Skeletal muscle tissue (tissue), 4 donors: ENCODE results near the gene ANGPTL2. TPM values are rescaled to one million over a fixed set of nuclear protein-coding genes. Genes with fewer than 3 reads are reported as not detected.

ENCODE experiments used
- H3K27ac ChIP-seq: one replicate; pipeline ENCODE4 v1.7.0; 2013; ENCODE audit warnings: mild to moderate bottlenecking, low read depth, low read length, inconsistent platforms
- H3K27me3 ChIP-seq, 3 donors: one replicate each; pipeline ENCODE4 v1.7.0; 2013; ENCODE audit warnings: low read length in 3 of 3; ENCODE audit not compliant: control insufficient read depth in 3 of 3, insufficient read depth in 3 of 3
- H3K36me3 ChIP-seq, 3 donors: one replicate each; pipeline ENCODE4 v1.7.0; 2013; ENCODE audit warnings: low read length in 3 of 3; ENCODE audit not compliant: control insufficient read depth in 3 of 3, insufficient read depth in 3 of 3
- H3K4me1 ChIP-seq, 3 donors: one replicate each; pipeline ENCODE4 v1.7.0; 2013; ENCODE audit warnings: low read length in 3 of 3, mild to moderate bottlenecking in 3 of 3; ENCODE audit not compliant: control insufficient read depth in 3 of 3, insufficient read depth in 3 of 3
- H3K4me3 ChIP-seq, 3 donors: one replicate each; pipeline ENCODE4 v1.7.0; 2013; ENCODE audit warnings: low read length in 3 of 3
- H3K9ac ChIP-seq, 3 donors: one replicate each; pipeline ENCODE4 v1.7.0; 2013; ENCODE audit warnings: low read length in 3 of 3, mild to moderate bottlenecking in 3 of 3, moderate library complexity in 2 of 3, low read depth in 1 of 3
- H3K9me3 ChIP-seq, 3 donors: one replicate each; pipeline ENCODE4 v1.7.0; 2013; ENCODE audit warnings: low read length in 3 of 3; ENCODE audit not compliant: control insufficient read depth in 3 of 3
- total RNA-seq: library from RNA; depleted of rRNA; stranded (reverse); fragments of >200 nt; gene quantifications from one replicate; pipeline ENCODE4 v1.2.3, GENCODE V29; 2014
- donor health status: Osteomylitis.

The ANGPTL2 gene
- total RNA-seq, 1 donor from 2014 or later = 37.6 TPM

GRCh38 chr9:127099664-127100063, 22.8 kb downstream of the ANGPTL2 start:
- H3K9ac ChIP-seq = no peak overlapping the region
- H3K36me3 ChIP-seq = peaks cover 0 to 28% (median 22%) of the 10 kb centered on the region in 3 donors
- no peak overlapping the region for H3K4me3 ChIP-seq
- H3K27me3 ChIP-seq = no peaks in the 10 kb centered on the region
- H3K27ac ChIP-seq = no peak overlapping the region
- no peaks in the 10 kb centered on the region for H3K9me3 ChIP-seq
- peaks cover 17 to 24% (median 23%) of the 10 kb centered on the region in 3 donors for H3K4me1 ChIP-seq

GRCh38 chr9:127098916-127099553, 23.4 kb downstream of the ANGPTL2 start:
- no peak overlapping the region for H3K27ac ChIP-seq
- H3K27me3 ChIP-seq = no peaks in the 10 kb centered on the region
- no peaks in the 10 kb centered on the region for H3K9me3 ChIP-seq
- peaks cover 0 to 25% (median 24%) of the 10 kb centered on the region in 3 donors for H3K36me3 ChIP-seq
- no peak overlapping the region for H3K4me3 ChIP-seq
- H3K9ac ChIP-seq = no peak overlapping the region
- peaks cover 12 to 17% (median 17%) of the 10 kb centered on the region in 3 donors for H3K4me1 ChIP-seq

GRCh38 chr9:127097683-127098082, 24.8 kb downstream of the ANGPTL2 start:
- peaks cover 6 to 12% (median 7%) of the 10 kb centered on the region in 3 donors for H3K4me1 ChIP-seq
- no peak overlapping the region for H3K4me3 ChIP-seq
- no peak overlapping the region for H3K27ac ChIP-seq
- H3K27me3 ChIP-seq = no peaks in the 10 kb centered on the region
- peaks cover 8 to 32% (median 29%) of the 10 kb centered on the region in 3 donors for H3K36me3 ChIP-seq
- no peaks in the 10 kb centered on the region for H3K9me3 ChIP-seq
- H3K9ac ChIP-seq = no peak overlapping the region

- Histone ChIP-seq H3K9me3 (no peaks in the 10 kb centered on the region), H3K4me3 (no peak overlapping the region), H3K27ac (peak overlapping the region; percentile 12), H3K9ac (no peak overlapping the region), H3K4me1 (peaks cover 6 to 14% (median 8%) of the 10 kb centered on the region in 3 donors), H3K27me3 (no peaks in the 10 kb centered on the region), H3K36me3 (peaks cover 22 to 43% (median 39%) of the 10 kb centered on the region in 3 donors)
Measured at GRCh38 chr9:127096208-127096607, 26.2 kb downstream of the ANGPTL2 start.

GRCh38 chr9:127095411-127095810, 27.0 kb downstream of the ANGPTL2 start:
- Histone ChIP-seq H3K9me3 (no peaks in the 10 kb centered on the region), H3K4me3 (no peak overlapping the region), H3K9ac (no peak overlapping the region), H3K36me3 (peaks cover 29 to 42% (median 39%) of the 10 kb centered on the region in 3 donors), H3K4me1 (peaks cover 3 to 12% (median 8%) of the 10 kb centered on the region in 3 donors), H3K27me3 (no peaks in the 10 kb centered on the region), H3K27ac (peak overlapping the region; percentile 12)

- Histone ChIP-seq H3K36me3 (peaks cover 40 to 51% (median 44%) of the 10 kb centered on the region in 3 donors), H3K4me3 (no peak overlapping the region)
Measured at GRCh38 chr9:127093319-127094020, 29.0 kb downstream of the ANGPTL2 start.

GRCh38 chr9:127092041-127092608, 30.3 kb downstream of the ANGPTL2 start:
- no peaks in the 10 kb centered on the region for H3K9me3 ChIP-seq
- H3K27me3 ChIP-seq = no peaks in the 10 kb centered on the region
- H3K27ac ChIP-seq = no peak overlapping the region
- H3K36me3 ChIP-seq = peaks cover 51 to 55% (median 54%) of the 10 kb centered on the region in 3 donors
- no peak overlapping the region for H3K9ac ChIP-seq
- H3K4me1 ChIP-seq = peaks cover 0 to 11% (median 8%) of the 10 kb centered on the region in 3 donors
- H3K4me3 ChIP-seq = no peak overlapping the region

More at GRCh38 chr9:127093319-127094020, 29.0 kb downstream of the ANGPTL2 start:
- Histone ChIP-seq H3K9ac (no peak overlapping the region), H3K27ac (no peak overlapping the region), H3K27me3 (no peaks in the 10 kb centered on the region), H3K4me1 (peaks cover 0 to 11% (median 8%) of the 10 kb centered on the region in 3 donors), H3K9me3 (no peaks in the 10 kb centered on the region)

- Histone ChIP-seq H3K27me3 (no peaks in the 10 kb centered on the region), H3K4me1 (peaks cover 0 to 11% (median 8%) of the 10 kb centered on the region in 3 donors), H3K9me3 (no peaks in the 10 kb centered on the region), H3K4me3 (no peak overlapping the region), H3K9ac (no peak overlapping the region), H3K36me3 (peaks cover 51 to 56% (median 54%) of the 10 kb centered on the region in 3 donors), H3K27ac (no peak overlapping the region)
Measured at GRCh38 chr9:127091526-127091925, 30.9 kb downstream of the ANGPTL2 start.

GRCh38 chr9:127090341-127090985, 32.0 kb downstream of the ANGPTL2 start:
- Histone ChIP-seq H3K27ac (peak overlapping the region; percentile 15), H3K36me3 (peaks cover 49 to 56% (median 51%) of the 10 kb centered on the region in 3 donors), H3K9ac (peak overlapping the region in 1 of 3 donors; percentile 9), H3K27me3 (no peaks in the 10 kb centered on the region), H3K4me1 (peaks cover 0 to 9% (median 6%) of the 10 kb centered on the region in 3 donors), H3K4me3 (no peak overlapping the region), H3K9me3 (no peaks in the 10 kb centered on the region)
